H9 (cell line): ENCODE measurements around the gene IRAK1. TPM values are rescaled to one million over a fixed set of nuclear protein-coding genes. Genes with fewer than 3 reads are reported as not detected.

Source experiments
- DNase-seq: peaks from one replicate; pipeline ENCODE4 v3.0.0-alpha.2; 2017
- H2AFZ ChIP-seq: one replicate; pipeline ENCODE4 v1.6.1; 2013; ENCODE audit warnings: mild to moderate bottlenecking, low read length, control low read depth, moderate library complexity
- H2AK5ac ChIP-seq: 2 replicates; pipeline ENCODE4 v1.6.1; 2013; ENCODE audit warnings: low read length, control low read depth, mixed read lengths; ENCODE audit not compliant: insufficient read length
- H2BK120ac ChIP-seq: one replicate; pipeline ENCODE4 v1.6.1; 2013; ENCODE audit warnings: low read depth, mild to moderate bottlenecking, low read length, control low read depth, inconsistent platforms; ENCODE audit not compliant: poor library complexity, severe bottlenecking
- H2BK12ac ChIP-seq: 2 replicates; pipeline ENCODE4 v1.6.1; 2013; ENCODE audit warnings: low read length, control low read depth, mixed read lengths, low read depth; ENCODE audit not compliant: insufficient read length
- H2BK15ac ChIP-seq: 2 replicates; pipeline ENCODE4 v1.6.1; 2013; ENCODE audit warnings: low read depth, low read length, control low read depth
- H2BK20ac ChIP-seq: one replicate; pipeline ENCODE4 v1.6.1; 2013; ENCODE audit warnings: low read depth, mild to moderate bottlenecking, low read length, control low read depth, inconsistent platforms; ENCODE audit not compliant: poor library complexity, severe bottlenecking
- H2BK5ac ChIP-seq: 2 replicates; pipeline ENCODE4 v1.6.1; 2013; ENCODE audit warnings: low read length, control low read depth, mixed read lengths; ENCODE audit not compliant: insufficient read length
- H3K14ac ChIP-seq: 2 replicates; pipeline ENCODE4 v1.6.1; 2013; ENCODE audit warnings: low read length, control low read depth; ENCODE audit not compliant: insufficient read depth
- H3K18ac ChIP-seq: 2 replicates; pipeline ENCODE4 v1.6.1; 2013; ENCODE audit warnings: low read depth, mild to moderate bottlenecking, mixed read lengths, low read length, control low read depth; ENCODE audit not compliant: insufficient read length
- H3K23ac ChIP-seq: 2 replicates; pipeline ENCODE4 v1.6.1; 2013; ENCODE audit warnings: low read length, control low read depth, mixed read lengths, low read depth; ENCODE audit not compliant: insufficient read length
- H3K23me2 ChIP-seq: 2 replicates; pipeline ENCODE4 v1.6.1; 2013; ENCODE audit warnings: low read depth, mild to moderate bottlenecking, mixed read lengths, low read length, control low read depth; ENCODE audit not compliant: insufficient read length, poor library complexity, severe bottlenecking
- H3K27ac ChIP-seq: 2 replicates; pipeline ENCODE4 v1.5.1; 2013; ENCODE audit warnings: low read length, control low read depth, mixed read lengths, low read depth; ENCODE audit not compliant: insufficient read length
- H3K27me3 ChIP-seq: 2 replicates; pipeline ENCODE4 v1.6.1; 2013; ENCODE audit warnings: low read length, control low read depth, inconsistent platforms; ENCODE audit not compliant: insufficient read depth
- H3K4ac ChIP-seq: 2 replicates; pipeline ENCODE4 v1.6.1; 2013; ENCODE audit warnings: low read depth, mild to moderate bottlenecking, control low read depth, inconsistent platforms, low read length, moderate library complexity
- H3K4me1 ChIP-seq: 2 replicates; pipeline ENCODE4 v1.6.1; 2013; ENCODE audit warnings: low read length, control low read depth, inconsistent platforms; ENCODE audit not compliant: insufficient read depth
- H3K4me2 ChIP-seq: 2 replicates; pipeline ENCODE4 v1.6.1; 2013; ENCODE audit warnings: low read length, control low read depth, mixed read lengths; ENCODE audit not compliant: insufficient read length, insufficient read depth
- H3K56ac ChIP-seq: 2 replicates; pipeline ENCODE4 v1.6.1; 2013; ENCODE audit warnings: low read depth, mild to moderate bottlenecking, mixed read lengths, low read length, control low read depth; ENCODE audit not compliant: insufficient read length
- H3K79me1 ChIP-seq: 2 replicates; pipeline ENCODE4 v1.6.1; 2013; ENCODE audit warnings: low read depth, mild to moderate bottlenecking, moderate library complexity, low read length, control low read depth, inconsistent platforms; ENCODE audit not compliant: insufficient read depth, poor library complexity, severe bottlenecking
- H3K79me2 ChIP-seq: 2 replicates; pipeline ENCODE4 v1.6.1; 2013; ENCODE audit warnings: low read length, control low read depth, inconsistent platforms; ENCODE audit not compliant: insufficient read depth
- H3K9ac ChIP-seq: 2 replicates; pipeline ENCODE4 v1.6.1; 2013; ENCODE audit warnings: low read length, control low read depth, mixed read lengths; ENCODE audit not compliant: insufficient read length; ENCODE audit errors: extremely low read depth
- H3K9me3 ChIP-seq: one replicate; pipeline ENCODE4 v1.6.1; 2013; ENCODE audit warnings: low read depth, low read length, inconsistent platforms; ENCODE audit not compliant: control insufficient read depth
- H3T11ph ChIP-seq: one replicate; pipeline ENCODE4 v1.6.1; 2013; ENCODE audit warnings: mild to moderate bottlenecking, low read length, control low read depth, inconsistent platforms
- H4K20me1 ChIP-seq: one replicate; pipeline ENCODE4 v1.6.1; 2013; ENCODE audit not compliant: control insufficient read depth, insufficient read length, insufficient read depth
- H4K5ac ChIP-seq: 2 replicates; pipeline ENCODE4 v1.6.1; 2013; ENCODE audit warnings: low read depth, mild to moderate bottlenecking, mixed read lengths, low read length, control low read depth; ENCODE audit not compliant: insufficient read length
- H4K8ac ChIP-seq: replicated peaks from 2 replicates; pipeline ENCODE4 v1.6.1; 2013; ENCODE audit warnings: low read length, control low read depth, mixed read lengths, low read depth; ENCODE audit not compliant: insufficient read length
- H4K91ac ChIP-seq: 2 replicates; pipeline ENCODE4 v1.6.1; 2013; ENCODE audit warnings: low read depth, mild to moderate bottlenecking, moderate library complexity, mixed read lengths, low read length, control low read depth; ENCODE audit not compliant: insufficient read length
- H3K27ac Mint-ChIP-seq, 3 experiments: 2 replicates in 2 of 3; 3 replicates in 1 of 3; pipeline ENCODE4 v1.8.0; 2020 to 2021; ENCODE audit warnings: mixed read lengths in 3 of 3, mild to moderate bottlenecking in 1 of 3, moderate library complexity in 1 of 3
- H3K27me3 Mint-ChIP-seq: 2 replicates; pipeline ENCODE4 v1.8.0; 2021; ENCODE audit warnings: low read depth, mild to moderate bottlenecking, moderate library complexity, mixed read lengths
- H3K36me3 Mint-ChIP-seq, 3 experiments: 2 replicates in 2 of 3; 3 replicates in 1 of 3; pipeline ENCODE4 v1.8.0; 2020 to 2021; ENCODE audit warnings: low read depth in 3 of 3, mixed read lengths in 3 of 3; ENCODE audit not compliant: insufficient read depth in 1 of 3
- H3K4me1 Mint-ChIP-seq, 2 experiments: 2 replicates each; pipeline ENCODE4 v1.8.0; 2020; ENCODE audit warnings: mixed read lengths in 2 of 2
- H3K4me3 Mint-ChIP-seq, 2 experiments: 2 replicates in 1 of 2; 3 replicates in 1 of 2; pipeline ENCODE4 v1.8.0; 2020 to 2021; ENCODE audit warnings: mild to moderate bottlenecking in 2 of 2, mixed read lengths in 2 of 2, moderate library complexity in 1 of 2
- H3K9me3 Mint-ChIP-seq, 2 experiments: 2 replicates in 1 of 2; 3 replicates in 1 of 2; pipeline ENCODE4 v1.8.0; 2020; ENCODE audit warnings: mild to moderate bottlenecking in 2 of 2, mixed read lengths in 2 of 2, moderate library complexity in 1 of 2
- CTCF ChIP-seq: fragments of 200-600 bp; sonication (generic); conservative IDR thresholded peaks from 3 replicates; pipeline ENCODE4 v1.8.0; 2021; ENCODE audit warnings: antibody characterized with exemption, mild to moderate bottlenecking
- WGBS: extraction: QIAGEN DNeasy Blood & Tissue Kit; methylation state at CpG from one replicate; pipeline ENCODE4 v1.1.7; 2013; ENCODE audit warnings: missing lambda C conversion rate, low lambda C conversion rate, mixed read lengths; ENCODE audit not compliant: insufficient read length; ENCODE audit errors: extremely low coverage; 5-methylcytosine and 5-hydroxymethylcytosine counted together
- total RNA-seq: library from RNA; stranded (reverse); gene quantifications from 2 replicates; pipeline ENCODE4 v1.2.1, GENCODE V29; 2021

IRAK1 gene
- total RNA-seq, 1 experiment from 2014 or later, result 98.4 TPM

- H3K36me3 Mint-ChIP-seq, result peaks cover 15 to 28% (median 24%) of the 10 kb centered on the region in 3 experiments
Measured at GRCh38 chrX:154024271-154024670, 4.6 kb upstream of the IRAK1 start.

More at GRCh38 chrX:154024271-154024670, 4.6 kb upstream of the IRAK1 start:
- no peak overlapping the region for H2BK15ac ChIP-seq
- no peak overlapping the region for H3K4me2 ChIP-seq
- H3K56ac ChIP-seq, result no peak overlapping the region
- Mint-ChIP-seq H3K27me3 (no peaks in the 10 kb centered on the region), H3K9me3 (peaks cover 59 to 71% of the 10 kb centered on the region in 2 experiments), H3K4me3 (no peak overlapping the region), H3K27ac (no peak overlapping the region), H3K4me1 (peaks cover 15 to 21% of the 10 kb centered on the region in 2 experiments)
- H3K79me2 ChIP-seq, result no peaks in the 10 kb centered on the region
- H4K5ac ChIP-seq, result no peak overlapping the region
- H3K27me3 ChIP-seq, result no peaks in the 10 kb centered on the region
- no peak overlapping the region for H2AK5ac ChIP-seq
- no peak overlapping the region for H2BK120ac ChIP-seq
- H2AFZ ChIP-seq, result no peak overlapping the region
- H2BK20ac ChIP-seq, result no peak overlapping the region
- peaks cover 3% of the 10 kb centered on the region for H3K23me2 ChIP-seq
- no peak overlapping the region for H3K4ac ChIP-seq
- peaks cover 3% of the 10 kb centered on the region for H4K20me1 ChIP-seq
- no peak overlapping the region for H2BK5ac ChIP-seq
- no peak for TF ChIP-seq CTCF
- no peak for DNase-seq
- H2BK12ac ChIP-seq, result no peak overlapping the region
- no peak overlapping the region for H3K9ac ChIP-seq
- H3K27ac ChIP-seq, result no peak overlapping the region
- H3K23ac ChIP-seq, result no peak overlapping the region
- no peak overlapping the region for H4K8ac ChIP-seq
- no peak overlapping the region for H3K14ac ChIP-seq
- no peaks in the 10 kb centered on the region for H3K79me1 ChIP-seq
- H3K9me3 ChIP-seq, result peaks cover 4% of the 10 kb centered on the region
- no peak overlapping the region for H4K91ac ChIP-seq
- no peak overlapping the region for H3K18ac ChIP-seq
- no peaks in the 10 kb centered on the region for H3K4me1 ChIP-seq
- no peak overlapping the region for H3T11ph ChIP-seq
- WGBS, result no CpG with 5 or more reads among the region's 15 CpGs
